ENCODE data around the gene PALLD.

- TF ChIP-seq CTCF (IDR thresholded peaks at IDR 0.05) = no peak
- no peak for TF ChIP-seq POLR2A (IDR thresholded peaks at IDR 0.05)
Measured at GRCh38 chr4:168781926-168782325, 285.1 kb downstream of the PALLD start.

Data from suprapubic skin (tissue), 3 donors.